ENCODE measurements around the gene C1GALT1C1L.
"Not testable (repeated sequence)": the region's sequence is repeated elsewhere in the genome, so short reads cannot be mapped to it uniquely, and the experiment has no call there.

Gene C1GALT1C1L

GRCh38 chr2:43676322-43677050 is at the start of gene C1GALT1C1L:
TSS of gene C1GALT1C1L (minus strand) at chr2:43676429. CDS start at chr2:43676322, 107 bp downstream.
- peak in 1 of 2 donors; percentile 33 for DNase-seq (ENCODE audit: low read depth in 2 of 2)

GRCh38 chr2:43725711-43726246 is 49.5 kb upstream of the C1GALT1C1L start:
- no peak for DNase-seq (ENCODE audit: low read depth in 2 of 2)

- DNase-seq (ENCODE audit: low read depth in 2 of 2), result no peak
Observed at GRCh38 chr2:43724728-43725526, 48.7 kb upstream of the C1GALT1C1L start.

GRCh38 chr2:43718530-43719124 is 42.4 kb upstream of the C1GALT1C1L start:
- DNase-seq (ENCODE audit: low read depth in 2 of 2), result no peak

GRCh38 chr2:43717322-43717721 is 41.1 kb upstream of the C1GALT1C1L start:
- DNase-seq (ENCODE audit: low read depth in 2 of 2), result no peak

- no peak for DNase-seq (ENCODE audit: low read depth in 2 of 2)
Observed at GRCh38 chr2:43715300-43716098, 39.3 kb upstream of the C1GALT1C1L start.

- no peak for DNase-seq (ENCODE audit: low read depth in 2 of 2)
Observed at GRCh38 chr2:43714164-43714563, 37.9 kb upstream of the C1GALT1C1L start.

- no peak for DNase-seq (ENCODE audit: low read depth in 2 of 2)
Observed at GRCh38 chr2:43710866-43711265, 34.6 kb upstream of the C1GALT1C1L start.

GRCh38 chr2:43708891-43709290 is 32.7 kb upstream of the C1GALT1C1L start:
- DNase-seq (ENCODE audit: low read depth in 2 of 2), result no peak

GRCh38 chr2:43708178-43708577 is 31.9 kb upstream of the C1GALT1C1L start:
- no peak for DNase-seq (ENCODE audit: low read depth in 2 of 2)

- DNase-seq (ENCODE audit: low read depth in 2 of 2), result no peak
Observed at GRCh38 chr2:43707255-43708015, 31.2 kb upstream of the C1GALT1C1L start.

GRCh38 chr2:43701111-43701510 is 24.9 kb upstream of the C1GALT1C1L start:
- no peak for DNase-seq (ENCODE audit: low read depth in 2 of 2)

- no peak for DNase-seq (ENCODE audit: low read depth in 2 of 2)
Observed at GRCh38 chr2:43699761-43700160, 23.5 kb upstream of the C1GALT1C1L start.

- DNase-seq (ENCODE audit: low read depth in 2 of 2), result not testable (repeated sequence)
Observed at GRCh38 chr2:43698140-43698539, 21.9 kb upstream of the C1GALT1C1L start.

GRCh38 chr2:43692428-43692994 is 16.3 kb upstream of the C1GALT1C1L start:
- no peak for DNase-seq (ENCODE audit: low read depth in 2 of 2)

- no peak for DNase-seq (ENCODE audit: low read depth in 2 of 2)
Observed at GRCh38 chr2:43689999-43690398, 13.8 kb upstream of the C1GALT1C1L start.

GRCh38 chr2:43685357-43685756 is 9.1 kb upstream of the C1GALT1C1L start:
- no peak for DNase-seq (ENCODE audit: low read depth in 2 of 2)

GRCh38 chr2:43677783-43678182 is 1.6 kb upstream of the C1GALT1C1L start:
- not testable (repeated sequence) for DNase-seq (ENCODE audit: low read depth in 2 of 2)

GRCh38 chr2:43675646-43676321 is 445 bp downstream of the C1GALT1C1L start:
- DNase-seq (ENCODE audit: low read depth in 2 of 2), result no peak

- no peak for DNase-seq (ENCODE audit: low read depth in 2 of 2)
Observed at GRCh38 chr2:43657241-43657640, 19.0 kb downstream of the C1GALT1C1L start.
